ENCODE measurements around the gene EYS. TPM values are rescaled to one million over a fixed set of nuclear protein-coding genes. Genes with fewer than 3 reads are reported as not detected.

Gene EYS
- total and polyA plus RNA-seq, 2 of the 13 experiments (the other 11 are each of a cell fraction or from before 2014, with no cell fraction given): 0.04 to 0.07 TPM

DNA sequence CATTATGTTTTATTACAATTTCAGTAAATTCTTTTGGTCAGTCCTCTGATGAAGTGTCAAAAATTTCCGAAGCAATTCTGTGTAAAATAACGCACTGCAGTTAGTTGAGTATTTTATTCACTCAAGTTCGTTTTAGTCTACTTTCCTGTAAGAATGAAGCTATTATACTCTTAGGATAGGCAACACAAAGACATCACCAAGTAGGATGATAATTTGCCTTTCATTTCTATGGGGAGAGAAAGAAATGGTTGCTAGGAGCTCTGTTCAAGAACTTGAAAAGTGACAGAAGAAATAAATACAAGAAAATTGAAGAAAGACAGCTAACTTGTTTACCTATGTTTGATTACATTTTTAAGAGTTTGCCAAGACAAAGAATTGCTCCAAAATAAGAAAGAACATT, 290.4 kb downstream of the EYS start:
- ATAC-seq (no peak), FAIRE-seq (no peak), DNase-seq (ENCODE audit: low spot score) (no peak)
- H3K4me1 ChIP-seq (ENCODE audit: insufficient read depth, low read length): no peaks in the 10 kb centered on the region
- H3K4me2 ChIP-seq (ENCODE audit: low read depth, low read length): no peak overlapping the region
- no peak overlapping the region for H2AFZ ChIP-seq (ENCODE audit: low read length)
- no peaks in the 10 kb centered on the region for H3K79me2 ChIP-seq (ENCODE audit: insufficient read depth, low read length)
- no peaks in the 10 kb centered on the region for H4K20me1 ChIP-seq (ENCODE audit: insufficient read depth, low read length)
- CTCF ChIA-PET (ENCODE audit: low intra/inter-chr PET ratio, low total read pairs): no interaction called here
- intact Hi-C loops (cut with micrococcal nuclease; ENCODE audit: unreplicated experiment) (no loop called here), in situ Hi-C loops (cut with HindIII; ENCODE audit: extremely low pct_ligation_motif_present, low pct_unique_long_range_greater_than_20kb) (no loop called here)
- no peak overlapping the region for H3K27ac ChIP-seq (ENCODE audit: extremely low read length, insufficient read depth, low read length)
- no peak overlapping the region for H3K4me3 ChIP-seq (replicated peaks in 1 of 3; ENCODE audit: insufficient read depth in 1 of 3, low read depth in 2 of 3, low read length in 3 of 3)
- no peak overlapping the region for H3K9ac ChIP-seq (ENCODE audit: insufficient read depth, low read depth, low read length)
- no peaks in the 10 kb centered on the region for H3K9me3 ChIP-seq (ENCODE audit: low read length)
- no TSS peak for BruUV-seq (replicated peaks)
- H3K36me3 ChIP-seq (replicated peaks in 1 of 2; ENCODE audit: control insufficient read depth in 1 of 2, insufficient read depth in 2 of 2, low read length in 2 of 2): no peaks in the 10 kb centered on the region
- 2% methylated on average over 3 of the region's 3 CpGs for WGBS (ENCODE audit: low lambda C conversion rate)
- no peak for TF ChIP-seq YEATS2 (CRISPR knock-in tag; IDR thresholded peaks at IDR 0.05; ENCODE audit: borderline replicate concordance)
- TF ChIP-seq ONECUT2 (CRISPR knock-in tag; IDR thresholded peaks at IDR 0.05): no peak
- TF ChIP-seq YY1 (IDR thresholded peaks at IDR 0.05; ENCODE audit: insufficient read depth, insufficient replicate concordance, low read depth, low read length): no peak
- TF ChIP-seq ZMYM4 (CRISPR knock-in tag; IDR thresholded peaks at IDR 0.05): no peak
- TF ChIP-seq JUND (CRISPR knock-in tag; IDR thresholded peaks at IDR 0.05): no peak
- no peak for TF ChIP-seq REPIN1 (CRISPR knock-in tag; IDR thresholded peaks at IDR 0.05; ENCODE audit: borderline replicate concordance, low read depth)
- TF ChIP-seq, protein P1, sequence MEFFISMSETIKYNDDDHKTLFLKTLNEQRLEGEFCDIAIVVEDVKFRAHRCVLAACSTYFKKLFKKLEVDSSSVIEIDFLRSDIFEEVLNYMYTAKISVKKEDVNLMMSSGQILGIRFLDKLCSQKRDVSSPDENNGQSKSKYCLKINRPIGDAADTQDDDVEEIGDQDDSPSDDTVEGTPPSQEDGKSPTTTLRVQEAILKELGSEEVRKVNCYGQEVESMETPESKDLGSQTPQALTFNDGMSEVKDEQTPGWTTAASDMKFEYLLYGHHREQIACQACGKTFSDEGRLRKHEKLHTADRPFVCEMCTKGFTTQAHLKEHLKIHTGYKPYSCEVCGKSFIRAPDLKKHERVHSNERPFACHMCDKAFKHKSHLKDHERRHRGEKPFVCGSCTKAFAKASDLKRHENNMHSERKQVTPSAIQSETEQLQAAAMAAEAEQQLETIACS (CRISPR knock-in tag; IDR thresholded peaks at IDR 0.05): no peak
- no peak for TF ChIP-seq ZFX (CRISPR knock-in tag; IDR thresholded peaks at IDR 0.05; ENCODE audit: low read depth)
- no peak for TF ChIP-seq NCOA5 (CRISPR knock-in tag; IDR thresholded peaks at IDR 0.05)
- TF ChIP-seq ZNF180 (CRISPR knock-in tag; IDR thresholded peaks at IDR 0.05; ENCODE audit: borderline replicate concordance, low read depth): no peak
- TF ChIP-seq ZNF282 (IDR thresholded peaks at IDR 0.05; ENCODE audit: partially characterized antibody): no peak
- no peak for TF ChIP-seq CHD4 (IDR thresholded peaks at IDR 0.05; ENCODE audit: borderline replicate concordance, low read length)
- no peak for TF ChIP-seq SAP130 (CRISPR knock-in tag; IDR thresholded peaks at IDR 0.05; ENCODE audit: low read depth)
- no peak for TF ChIP-seq ATF7-NPFF (CRISPR knock-in tag; IDR thresholded peaks at IDR 0.05; ENCODE audit: low read depth)
- TF ChIP-seq SMC3 (IDR thresholded peaks at IDR 0.05; ENCODE audit: low read length): no peak
- TF ChIP-seq PAWR (CRISPR knock-in tag; IDR thresholded peaks at IDR 0.05; ENCODE audit: borderline replicate concordance): no peak
- no peak for TF ChIP-seq KDM5A (IDR thresholded peaks at IDR 0.05; ENCODE audit: borderline replicate concordance, low read length)
- TF ChIP-seq, protein P2, sequence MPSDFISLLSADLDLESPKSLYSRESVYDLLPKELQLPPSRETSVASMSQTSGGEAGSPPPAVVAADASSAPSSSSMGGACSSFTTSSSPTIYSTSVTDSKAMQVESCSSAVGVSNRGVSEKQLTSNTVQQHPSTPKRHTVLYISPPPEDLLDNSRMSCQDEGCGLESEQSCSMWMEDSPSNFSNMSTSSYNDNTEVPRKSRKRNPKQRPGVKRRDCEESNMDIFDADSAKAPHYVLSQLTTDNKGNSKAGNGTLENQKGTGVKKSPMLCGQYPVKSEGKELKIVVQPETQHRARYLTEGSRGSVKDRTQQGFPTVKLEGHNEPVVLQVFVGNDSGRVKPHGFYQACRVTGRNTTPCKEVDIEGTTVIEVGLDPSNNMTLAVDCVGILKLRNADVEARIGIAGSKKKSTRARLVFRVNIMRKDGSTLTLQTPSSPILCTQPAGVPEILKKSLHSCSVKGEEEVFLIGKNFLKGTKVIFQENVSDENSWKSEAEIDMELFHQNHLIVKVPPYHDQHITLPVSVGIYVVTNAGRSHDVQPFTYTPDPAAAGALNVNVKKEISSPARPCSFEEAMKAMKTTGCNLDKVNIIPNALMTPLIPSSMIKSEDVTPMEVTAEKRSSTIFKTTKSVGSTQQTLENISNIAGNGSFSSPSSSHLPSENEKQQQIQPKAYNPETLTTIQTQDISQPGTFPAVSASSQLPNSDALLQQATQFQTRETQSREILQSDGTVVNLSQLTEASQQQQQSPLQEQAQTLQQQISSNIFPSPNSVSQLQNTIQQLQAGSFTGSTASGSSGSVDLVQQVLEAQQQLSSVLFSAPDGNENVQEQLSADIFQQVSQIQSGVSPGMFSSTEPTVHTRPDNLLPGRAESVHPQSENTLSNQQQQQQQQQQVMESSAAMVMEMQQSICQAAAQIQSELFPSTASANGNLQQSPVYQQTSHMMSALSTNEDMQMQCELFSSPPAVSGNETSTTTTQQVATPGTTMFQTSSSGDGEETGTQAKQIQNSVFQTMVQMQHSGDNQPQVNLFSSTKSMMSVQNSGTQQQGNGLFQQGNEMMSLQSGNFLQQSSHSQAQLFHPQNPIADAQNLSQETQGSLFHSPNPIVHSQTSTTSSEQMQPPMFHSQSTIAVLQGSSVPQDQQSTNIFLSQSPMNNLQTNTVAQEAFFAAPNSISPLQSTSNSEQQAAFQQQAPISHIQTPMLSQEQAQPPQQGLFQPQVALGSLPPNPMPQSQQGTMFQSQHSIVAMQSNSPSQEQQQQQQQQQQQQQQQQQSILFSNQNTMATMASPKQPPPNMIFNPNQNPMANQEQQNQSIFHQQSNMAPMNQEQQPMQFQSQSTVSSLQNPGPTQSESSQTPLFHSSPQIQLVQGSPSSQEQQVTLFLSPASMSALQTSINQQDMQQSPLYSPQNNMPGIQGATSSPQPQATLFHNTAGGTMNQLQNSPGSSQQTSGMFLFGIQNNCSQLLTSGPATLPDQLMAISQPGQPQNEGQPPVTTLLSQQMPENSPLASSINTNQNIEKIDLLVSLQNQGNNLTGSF (CRISPR knock-in tag; IDR thresholded peaks at IDR 0.05): no peak
- TF ChIP-seq, protein P3, sequence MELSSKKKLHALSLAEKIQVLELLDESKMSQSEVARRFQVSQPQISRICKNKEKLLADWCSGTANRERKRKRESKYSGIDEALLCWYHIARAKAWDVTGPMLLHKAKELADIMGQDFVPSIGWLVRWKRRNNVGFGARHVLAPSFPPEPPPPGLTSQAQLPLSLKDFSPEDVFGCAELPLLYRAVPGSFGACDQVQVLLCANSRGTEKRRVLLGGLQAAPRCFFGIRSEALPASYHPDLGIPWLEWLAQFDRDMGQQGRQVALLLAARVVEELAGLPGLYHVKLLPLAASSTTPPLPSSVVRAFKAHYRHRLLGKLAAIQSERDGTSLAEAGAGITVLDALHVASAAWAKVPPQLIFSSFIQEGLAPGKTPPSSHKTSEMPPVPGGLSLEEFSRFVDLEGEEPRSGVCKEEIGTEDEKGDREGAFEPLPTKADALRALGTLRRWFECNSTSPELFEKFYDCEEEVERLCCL (CRISPR knock-in tag; IDR thresholded peaks at IDR 0.05; ENCODE audit: borderline replicate concordance): no peak
- no peak for TF ChIP-seq PHF21A (CRISPR knock-in tag; IDR thresholded peaks at IDR 0.05)
- no peaks in the 10 kb centered on the region for H3K27me3 ChIP-seq (ENCODE audit: control insufficient read depth in 1 of 2, insufficient read depth in 2 of 2, low read length in 2 of 2)
- POLR2A ChIA-PET: no interaction called here

All from HepG2 (cell line).